ENCODE measurements around the gene SNORC. TPM values are rescaled to one million over a fixed set of nuclear protein-coding genes. Genes with fewer than 3 reads are reported as not detected.

Gene SNORC
- polyA plus RNA-seq (0.66 to 1.3 TPM (median 0.83 TPM) in 3 replicates), polyA minus RNA-seq (0.66 to 1.8 TPM in 2 of 3 replicates, not detected in the other)
- polyA plus RNA-seq (2011; ENCODE audit: low read depth), result 0.95 TPM
- polyA plus RNA-seq (2011; cell fraction: cytosol; rRNA removed), result 0.32 and 0.60 TPM in 2 replicates
- 4.0 and 6.6 TPM in 2 replicates for polyA plus RNA-seq (2011; cell fraction: nucleus; rRNA removed)
- polyA plus RNA-seq (2012; ENCODE audit: low replicate concordance), result 0.54 and 2.8 TPM in 2 replicates
- polyA minus RNA-seq (2011; cell fraction: cytosol; rRNA and poly(A)+ RNA removed), result 9.2 TPM
- polyA minus RNA-seq (2011; cell fraction: nucleus; rRNA and poly(A)+ RNA removed), result 4.3 and 6.5 TPM in 2 replicates

DNA sequence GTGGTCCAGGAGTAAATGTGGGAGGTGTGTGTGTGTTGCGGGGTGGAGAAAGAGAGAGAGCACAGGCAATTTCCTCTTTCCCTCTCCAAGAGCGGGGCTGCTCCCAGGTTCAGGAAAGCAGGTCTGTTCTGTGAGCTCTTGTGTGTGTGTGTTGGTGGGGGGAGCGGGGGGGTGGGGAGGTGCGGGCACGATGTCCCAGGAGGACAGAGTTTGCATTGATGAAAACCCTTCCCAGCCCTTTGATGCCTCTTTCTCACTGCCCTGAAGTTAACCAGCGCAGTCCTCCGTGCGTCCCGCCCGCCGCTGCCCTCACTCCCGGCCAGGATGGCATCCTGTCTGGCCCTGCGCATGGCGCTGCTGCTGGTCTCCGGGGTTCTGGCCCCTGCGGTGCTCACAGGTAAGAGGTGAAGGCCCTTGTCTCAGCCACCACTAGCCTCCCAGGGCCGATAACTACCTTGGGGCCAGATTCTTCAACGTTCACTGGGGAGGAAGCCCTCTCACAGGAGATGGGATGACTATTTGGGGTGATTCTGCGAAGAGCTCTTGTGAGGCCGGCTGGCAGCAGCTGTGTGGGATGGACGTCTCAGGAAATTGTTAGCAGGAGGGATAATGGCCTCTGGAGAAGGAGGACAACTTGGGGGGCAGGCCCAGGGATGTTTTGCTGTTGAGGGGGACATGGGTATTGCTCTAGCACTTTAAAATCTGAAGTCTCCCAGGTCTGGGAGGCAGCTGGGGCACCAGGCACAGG lies at the start of gene SNORC:
SNORC (plus strand) TSS at position 247 of the 748 bp plus-strand sequence; CDS start at position 325, 78 bp downstream.
- H3K9me3 ChIP-seq (ENCODE audit: control insufficient read depth, low read depth, low read length), result no peaks in the 10 kb centered on the region
- TF ChIP-seq, protein P1, sequence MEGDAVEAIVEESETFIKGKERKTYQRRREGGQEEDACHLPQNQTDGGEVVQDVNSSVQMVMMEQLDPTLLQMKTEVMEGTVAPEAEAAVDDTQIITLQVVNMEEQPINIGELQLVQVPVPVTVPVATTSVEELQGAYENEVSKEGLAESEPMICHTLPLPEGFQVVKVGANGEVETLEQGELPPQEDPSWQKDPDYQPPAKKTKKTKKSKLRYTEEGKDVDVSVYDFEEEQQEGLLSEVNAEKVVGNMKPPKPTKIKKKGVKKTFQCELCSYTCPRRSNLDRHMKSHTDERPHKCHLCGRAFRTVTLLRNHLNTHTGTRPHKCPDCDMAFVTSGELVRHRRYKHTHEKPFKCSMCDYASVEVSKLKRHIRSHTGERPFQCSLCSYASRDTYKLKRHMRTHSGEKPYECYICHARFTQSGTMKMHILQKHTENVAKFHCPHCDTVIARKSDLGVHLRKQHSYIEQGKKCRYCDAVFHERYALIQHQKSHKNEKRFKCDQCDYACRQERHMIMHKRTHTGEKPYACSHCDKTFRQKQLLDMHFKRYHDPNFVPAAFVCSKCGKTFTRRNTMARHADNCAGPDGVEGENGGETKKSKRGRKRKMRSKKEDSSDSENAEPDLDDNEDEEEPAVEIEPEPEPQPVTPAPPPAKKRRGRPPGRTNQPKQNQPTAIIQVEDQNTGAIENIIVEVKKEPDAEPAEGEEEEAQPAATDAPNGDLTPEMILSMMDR (optimal IDR thresholded peaks at IDR 0.05 in 1 of 3, IDR thresholded peaks at IDR 0.05 in 1 of 3, conservative IDR thresholded peaks at IDR 0.05 in 1 of 3; ENCODE audit: extremely low read depth in 1 of 3, insufficient read depth in 2 of 3, low read length in 3 of 3), result no peak
- no peak for TF ChIP-seq EZH2 (IDR thresholded peaks at IDR 0.05; ENCODE audit: low read length)
- H3K36me3 ChIP-seq (ENCODE audit: control insufficient read depth in 2 of 2, extremely low read depth in 1 of 2, insufficient read depth in 2 of 2, low read length in 2 of 2), result peaks cover 0 to 1% of the 10 kb centered on the region in 2 experiments
- dilution Hi-C loops (cut with MboI; ENCODE audit: extremely low pct_ligation_motif_present, low sequenced_read_pairs), result loop anchor here (25.0 kb wide), 1 partner anchor 367 kb away; no protein-coding TSS in a partner anchor
- no peaks in the 10 kb centered on the region for H3K4me1 ChIP-seq (ENCODE audit: control insufficient read depth, extremely low read depth, insufficient read depth, low read length)
- no peaks in the 10 kb centered on the region for H3K79me2 ChIP-seq (ENCODE audit: control insufficient read depth, insufficient read depth, low read length)
- H4K20me1 ChIP-seq (ENCODE audit: control insufficient read depth, extremely low read depth, insufficient read depth, low read length), result no peaks in the 10 kb centered on the region
- no peak within 1 kb of the TSS for H3K27ac ChIP-seq (ENCODE audit: control insufficient read depth, insufficient read depth, low read length)
- H3K9ac ChIP-seq (ENCODE audit: control insufficient read depth, extremely low read depth, insufficient read depth, low read length), result no peak within 1 kb of the TSS
- H2AFZ ChIP-seq (ENCODE audit: control insufficient read depth, low read length), result no peak within 1 kb of the TSS
- no peaks in the 10 kb centered on the region for H3K27me3 ChIP-seq (ENCODE audit: control insufficient read depth, extremely low read depth, insufficient read depth, low read length)
- DNase-seq (ENCODE audit: low read depth, low spot score) (no peak), FAIRE-seq (no peak)
- H3K4me3 ChIP-seq (ENCODE audit: control insufficient read depth in 2 of 3, extremely low read depth in 1 of 3, insufficient read depth in 2 of 3, low read depth in 1 of 3, low read length in 3 of 3), result no peak within 1 kb of the TSS
- no peak within 1 kb of the TSS for H3K4me2 ChIP-seq (ENCODE audit: control insufficient read depth, extremely low read depth, insufficient read depth, low read depth, low read length)
- H3K9me1 ChIP-seq (ENCODE audit: control insufficient read depth, extremely low read depth, insufficient read depth, low read length), result no peaks in the 10 kb centered on the region

DNA sequence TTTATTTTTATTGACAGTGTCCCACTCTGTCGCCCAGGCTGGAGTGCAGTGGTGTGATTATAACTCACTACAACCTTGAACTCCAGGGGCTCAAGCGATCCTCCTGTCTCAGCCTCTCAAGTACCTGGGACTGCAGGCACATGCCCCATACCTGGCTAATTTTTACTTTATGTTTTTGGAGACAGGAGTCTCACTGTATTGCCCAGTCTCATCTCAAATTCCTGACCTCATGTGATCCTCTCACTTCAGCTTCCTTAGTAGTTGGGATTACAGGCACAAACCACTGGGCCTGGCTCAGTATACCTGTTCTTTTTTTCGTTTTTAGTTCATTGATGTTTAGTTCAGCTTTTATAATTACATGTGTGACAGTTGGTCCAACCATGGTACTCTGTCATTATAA lies 40.1 kb upstream of the SNORC start:
- FAIRE-seq, result no peak
- dilution Hi-C loops (cut with MboI; ENCODE audit: extremely low pct_ligation_motif_present, low sequenced_read_pairs), result no loop called here
- Histone ChIP-seq H3K4me1 (ENCODE audit: control insufficient read depth, extremely low read depth, insufficient read depth, low read length) (no peaks in the 10 kb centered on the region), H3K36me3 (ENCODE audit: control insufficient read depth in 2 of 2, extremely low read depth in 1 of 2, insufficient read depth in 2 of 2, low read length in 2 of 2) (peaks cover 13 to 17% of the 10 kb centered on the region in 2 experiments), H3K79me2 (ENCODE audit: control insufficient read depth, insufficient read depth, low read length) (no peaks in the 10 kb centered on the region), H3K9me1 (ENCODE audit: control insufficient read depth, extremely low read depth, insufficient read depth, low read length) (no peaks in the 10 kb centered on the region), H3K9ac (ENCODE audit: control insufficient read depth, extremely low read depth, insufficient read depth, low read length) (no peak overlapping the region), H2AFZ (ENCODE audit: control insufficient read depth, low read length) (no peak overlapping the region), H3K4me2 (ENCODE audit: control insufficient read depth, extremely low read depth, insufficient read depth, low read depth, low read length) (no peak overlapping the region), H3K27ac (ENCODE audit: control insufficient read depth, insufficient read depth, low read length) (no peak overlapping the region), H3K9me3 (ENCODE audit: control insufficient read depth, low read depth, low read length) (no peaks in the 10 kb centered on the region), H4K20me1 (ENCODE audit: control insufficient read depth, extremely low read depth, insufficient read depth, low read length) (no peaks in the 10 kb centered on the region), H3K4me3 (ENCODE audit: control insufficient read depth in 2 of 3, extremely low read depth in 1 of 3, insufficient read depth in 2 of 3, low read depth in 1 of 3, low read length in 3 of 3) (no peak overlapping the region), H3K27me3 (ENCODE audit: control insufficient read depth, extremely low read depth, insufficient read depth, low read length) (no peaks in the 10 kb centered on the region)
- DNase-seq (ENCODE audit: low read depth, low spot score), result no peak
- TF ChIP-seq, protein P1 (optimal IDR thresholded peaks at IDR 0.05 in 1 of 3, IDR thresholded peaks at IDR 0.05 in 1 of 3, conservative IDR thresholded peaks at IDR 0.05 in 1 of 3; ENCODE audit: extremely low read depth in 1 of 3, insufficient read depth in 2 of 3, low read length in 3 of 3), result no peak
- no peak for TF ChIP-seq EZH2 (IDR thresholded peaks at IDR 0.05; ENCODE audit: low read length)
